CD4-positive, alpha-beta T cell (primary cell): ENCODE data around the gene SIRT4. TPM values are rescaled to one million over a fixed set of nuclear protein-coding genes. Genes with fewer than 3 reads are reported as not detected.
"Not testable (repeated sequence)": the region's sequence is repeated elsewhere in the genome, so short reads cannot be mapped to it uniquely, and the experiment has no call there.

ENCODE experiments used
- ATAC-seq: fragments of 200-7000 bp; cut with Tn5 transposase; one replicate; pipeline ENCODE4 v1.10.0; 2022; ENCODE audit warnings: mild to moderate bottlenecking; ENCODE audit not compliant: poor library complexity
- CTCF ChIA-PET: fragments of 350-600 bp; sonication (Branson Sonifier 250); formaldehyde crosslinking; loops from one replicate; lab custom pipeline; 2021; ENCODE audit warnings: antibody characterized with exemption, inconsistent platforms; lab: Charles Lee
- POLR2A ChIA-PET: fragments of 350-600 bp; sonication (Branson Sonifier 250); formaldehyde crosslinking; loops from one replicate; lab custom pipeline; 2021; ENCODE audit warnings: antibody characterized with exemption, inconsistent platforms; lab: Charles Lee
- DNase-seq, 14 experiments: peaks; one replicate each; pipeline ENCODE4 v3.0.0-alpha.2; 2013 to 2020; ENCODE audit warnings: mixed read lengths in 2 of 14
- H3K27ac ChIP-seq, 2 donors: one replicate each; pipeline versions ENCODE4 v1.5.1 to v1.7.0; 2013; ENCODE audit warnings: low read length in 2 of 2, low read depth in 1 of 2, mild to moderate bottlenecking in 1 of 2
- H3K27me3 ChIP-seq, 2 experiments: 1 replicate in 1 of 2; 2 replicates in 1 of 2; pipeline versions ENCODE4 v1.6.1 to v1.7.0; 2013; ENCODE audit warnings: low read length in 2 of 2, control low read depth in 1 of 2, mild to moderate bottlenecking in 1 of 2, moderate library complexity in 1 of 2; ENCODE audit not compliant: insufficient read depth in 2 of 2, control insufficient read depth in 1 of 2
- H3K36me3 ChIP-seq: one replicate; pipeline ENCODE4 v1.6.1; 2013; ENCODE audit warnings: low read length, control low read depth; ENCODE audit not compliant: insufficient read depth
- H3K4me1 ChIP-seq: one replicate; pipeline ENCODE4 v1.6.1; 2013; ENCODE audit warnings: low read length, control low read depth; ENCODE audit not compliant: insufficient read depth
- H3K4me3 ChIP-seq: one replicate; pipeline ENCODE4 v1.5.1; 2013; ENCODE audit warnings: mild to moderate bottlenecking, low read length, moderate library complexity
- H3K9me3 ChIP-seq, 2 experiments: 1 replicate in 1 of 2; 2 replicates in 1 of 2; pipeline versions ENCODE4 v1.6.1 to v1.7.0; 2013; ENCODE audit warnings: low read length in 2 of 2, mild to moderate bottlenecking in 2 of 2, control low read depth in 1 of 2, moderate library complexity in 1 of 2; ENCODE audit not compliant: control insufficient read depth in 1 of 2, insufficient read depth in 1 of 2
- H3K27ac Mint-ChIP-seq: one replicate; pipeline ENCODE4 v1.8.0; 2020; ENCODE audit warnings: mixed read lengths
- H3K27me3 Mint-ChIP-seq: one replicate; pipeline ENCODE4 v1.8.0; 2021; ENCODE audit warnings: mixed read lengths
- H3K36me3 Mint-ChIP-seq: one replicate; pipeline ENCODE4 v1.8.0; 2021; ENCODE audit warnings: low read depth, mixed read lengths
- H3K4me1 Mint-ChIP-seq: one replicate; pipeline ENCODE4 v1.8.0; 2021; ENCODE audit warnings: low read depth, mixed read lengths
- H3K4me3 Mint-ChIP-seq: one replicate; pipeline ENCODE4 v1.8.0; 2020; ENCODE audit warnings: mild to moderate bottlenecking, mixed read lengths
- H3K9me3 Mint-ChIP-seq: one replicate; pipeline ENCODE4 v1.8.0; 2020; ENCODE audit warnings: mixed read lengths
- CTCF ChIP-seq: fragments of 200-600 bp; IDR thresholded peaks from one replicate; pipeline ENCODE4 v1.8.0; 2022; ENCODE audit warnings: antibody characterized with exemption, mild to moderate bottlenecking
- intact Hi-C, 2 experiments: fragments of 100-400 bp; cut with DNase I in 1 of 2; cut with micrococcal nuclease in 1 of 2; formaldehyde crosslinking; loops; one replicate each; pipeline versions ENCODE4 v1.15.1 to v1.9.0; 2023 to 2025; cut with DNase I, micrococcal nuclease
- polyA plus RNA-seq, 2 donors: library from polyadenylated mRNA; unstranded; fragments of 120-200 nt; gene quantifications; one replicate each; pipeline ENCODE4 v1.2.1, GENCODE V29; 2013
- total RNA-seq, 174 experiments: library from RNA in 2 of 174; stranded (reverse) in 2 of 174; gene quantifications; one replicate each; pipeline ENCODE4 v1.2.3 and lab custom pipeline; 2021 to 2026

SIRT4 gene, protein sequence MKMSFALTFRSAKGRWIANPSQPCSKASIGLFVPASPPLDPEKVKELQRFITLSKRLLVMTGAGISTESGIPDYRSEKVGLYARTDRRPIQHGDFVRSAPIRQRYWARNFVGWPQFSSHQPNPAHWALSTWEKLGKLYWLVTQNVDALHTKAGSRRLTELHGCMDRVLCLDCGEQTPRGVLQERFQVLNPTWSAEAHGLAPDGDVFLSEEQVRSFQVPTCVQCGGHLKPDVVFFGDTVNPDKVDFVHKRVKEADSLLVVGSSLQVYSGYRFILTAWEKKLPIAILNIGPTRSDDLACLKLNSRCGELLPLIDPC
- total RNA-seq (under 1 TPM in 1 of 2 experiments, not detected in 1; 0.59 TPM), total RNA-seq (lab: John Stamatoyannopoulos, UW) (0.11 to 4.6 (median 1.3) reads per million in 172 experiments)
- polyA plus RNA-seq (2013, experiment 1 of 2): 1.4 TPM
- 2.0 TPM for polyA plus RNA-seq (2013, experiment 2 of 2)

GRCh38 chr12:120301962-120302815 lies at the start of gene SIRT4:
Gene SIRT4 (plus strand): TSS chr12:120302321. CDS start chr12:120303562, 1,241 bp downstream.
- ATAC-seq: peak; percentile 99
- Histone ChIP-seq H3K4me1 (peaks cover 13% of the 10 kb centered on the region), H3K36me3 (no peaks in the 10 kb centered on the region), H3K9me3 (no peaks in the 10 kb centered on the region), H3K4me3 (peak within 1 kb of the TSS; percentile 97), H3K27me3 (no peaks in the 10 kb centered on the region), H3K27ac (peak within 1 kb of the TSS in 1 of 2 donors; percentile 60)
- ChIA-PET POLR2A (interaction anchor here (0.6 to 4.4 kb wide), 23 partner anchors 10 to 922 kb away, joined by 3 to 271 read pairs (median 3); partner anchors contain the start of genes MLEC, POP5, PXN and RNU4-1), CTCF (interaction anchor here (0.5 to 2.3 kb wide), 31 partner anchors 10 to 1312 kb away, joined by 3 to 51 read pairs (median 4); partner anchors contain the start of genes PLA2G1B, PXN, RAB35 and RNU4-1)
- Mint-ChIP-seq H3K4me3 (peak within 1 kb of the TSS; percentile 97), H3K36me3 (peaks cover 5% of the 10 kb centered on the region), H3K27ac (peak within 1 kb of the TSS; percentile 79), H3K4me1 (peaks cover 11% of the 10 kb centered on the region), H3K9me3 (no peaks in the 10 kb centered on the region), H3K27me3 (no peaks in the 10 kb centered on the region)
- peak; percentile 77 to 96 (median 86) for DNase-seq
- peak; percentile 78 for TF ChIP-seq CTCF
- intact Hi-C loops: loop anchor here (1.0 to 10.0 kb wide), 3 partner anchors 9 to 1773 kb away; partner anchors contain the start of genes MLXIP (in 1 of the 2) and RNU4-1 (in 1 of the 2)

GRCh38 chr12:120253313-120253712 lies 48.8 kb upstream of the SIRT4 start:
- CTCF ChIA-PET: interaction anchor here (1.7 to 6.0 kb wide), 3 partner anchors 12 to 25 kb away, joined by 9 to 52 read pairs (median 33); partner anchors contain the start of gene PXN
- Histone ChIP-seq H3K27ac (peak overlapping the region; percentile 45 to 68), H3K36me3 (peaks cover 19% of the 10 kb centered on the region), H3K4me1 (peaks cover 97% of the 10 kb centered on the region), H3K4me3 (peak overlapping the region; percentile 39)
- POLR2A ChIA-PET: interaction anchor here (1.0 to 10.5 kb wide), 9 partner anchors 11 to 1973 kb away, joined by 3 to 220 read pairs (median 65); partner anchors contain the start of genes PXN, RNU4-1, RNU4-2 and RPLP0
- H3K9me3 Mint-ChIP-seq, H3K27me3 ChIP-seq, H3K9me3 ChIP-seq, H3K27me3 Mint-ChIP-seq: not testable (repeated sequence)
- ATAC-seq: peak; percentile 50
- DNase-seq: peak in 10 of 14 experiments; percentile 31 to 89 (median 58)
- H3K4me3 Mint-ChIP-seq: peak overlapping the region; percentile 81
- intact Hi-C loops: loop anchor here in 1 of 2 experiments (1.0 kb wide), 1 partner anchor 22 kb away; no protein-coding TSS in a partner anchor
- peaks cover 85% of the 10 kb centered on the region for H3K4me1 Mint-ChIP-seq
- peak overlapping the region; percentile 95 for H3K27ac Mint-ChIP-seq
- peaks cover 43% of the 10 kb centered on the region for H3K36me3 Mint-ChIP-seq

- intact Hi-C loops: no loop called here
Observed at GRCh38 chr12:120254809-120255208, 47.3 kb upstream of the SIRT4 start.

More at GRCh38 chr12:120254809-120255208, 47.3 kb upstream of the SIRT4 start:
- Mint-ChIP-seq H3K4me1 (peaks cover 82% of the 10 kb centered on the region), H3K36me3 (peaks cover 44% of the 10 kb centered on the region), H3K9me3 (no peaks in the 10 kb centered on the region), H3K27me3 (no peaks in the 10 kb centered on the region), H3K27ac (peak overlapping the region; percentile 95), H3K4me3 (peak overlapping the region; percentile 74)
- no peaks in the 10 kb centered on the region for H3K9me3 ChIP-seq
- peaks cover 97% of the 10 kb centered on the region for H3K4me1 ChIP-seq
- peaks cover 18% of the 10 kb centered on the region for H3K36me3 ChIP-seq
- CTCF ChIA-PET: interaction anchor here (1.0 to 6.0 kb wide), 4 partner anchors 8 to 26 kb away, joined by 3 to 52 read pairs (median 18); partner anchors contain the start of gene PXN
- TF ChIP-seq CTCF: no peak
- H3K27me3 ChIP-seq: no peaks in the 10 kb centered on the region
- ATAC-seq (no peak), DNase-seq (peak in 2 of 14 experiments; percentile 31 to 54)
- peak overlapping the region; percentile 45 to 68 for H3K27ac ChIP-seq
- POLR2A ChIA-PET: interaction anchor here (1.5 to 10.5 kb wide), 5 partner anchors 9 to 37 kb away, joined by 3 to 220 read pairs (median 143); partner anchors contain the start of genes PXN, RNU4-1 and RNU4-2
- H3K4me3 ChIP-seq: no peak overlapping the region
